Fibroblast of lung (primary cell): Measurements from ENCODE around the gene RNGTT. TPM values are rescaled to one million over a fixed set of nuclear protein-coding genes. Genes with fewer than 3 reads are reported as not detected.

ENCODE experiments used
- DNase-seq, 2 donors: peaks; one replicate each; pipeline versions ENCODE4 v3.0.0 to v3.0.0-alpha.2; 2010; ENCODE audit warnings: low read depth in 2 of 2
- H2AFZ ChIP-seq: 2 replicates; pipeline ENCODE4 v1.5.1; 2012; ENCODE audit warnings: low read length, control low read depth, inconsistent platforms
- H3K27ac ChIP-seq: 2 replicates; pipeline ENCODE4 v1.5.1; 2011; ENCODE audit warnings: low read length, control low read depth; ENCODE audit not compliant: insufficient read depth
- H3K27me3 ChIP-seq: 2 replicates; pipeline ENCODE4 v1.5.1; 2011; ENCODE audit warnings: mild to moderate bottlenecking, low read length; ENCODE audit not compliant: control insufficient read depth, insufficient read depth
- H3K36me3 ChIP-seq: 2 replicates; pipeline ENCODE4 v1.5.1; 2011; ENCODE audit warnings: low read length; ENCODE audit not compliant: control insufficient read depth, insufficient read depth
- H3K4me1 ChIP-seq: 2 replicates; pipeline ENCODE4 v1.5.1; 2011; ENCODE audit warnings: low read length; ENCODE audit not compliant: control insufficient read depth, insufficient read depth; ENCODE audit errors: extremely low read depth
- H3K4me2 ChIP-seq: 2 replicates; pipeline ENCODE4 v1.5.1; 2011; ENCODE audit warnings: low read length, control low read depth; ENCODE audit not compliant: insufficient read depth; ENCODE audit errors: extremely low read depth
- H3K4me3 ChIP-seq, 4 experiments: fragments of 200-600 bp in 1 of 4; sonication (generic) in 1 of 4; replicated peaks in 1 of 4; 2 replicates each; pipeline ENCODE4 v1.5.1; 2011 to 2016; ENCODE audit warnings: low read length in 4 of 4, low read depth in 3 of 4, mild to moderate bottlenecking in 3 of 4, control low read depth in 2 of 4, inconsistent platforms in 1 of 4, mixed read lengths in 1 of 4; ENCODE audit not compliant: insufficient read depth in 1 of 4; ENCODE audit errors: control extremely low read depth in 1 of 4
- H3K79me2 ChIP-seq: 2 replicates; pipeline ENCODE4 v1.5.1; 2012; ENCODE audit warnings: mild to moderate bottlenecking, low read length, inconsistent platforms; ENCODE audit not compliant: control insufficient read depth, insufficient read depth
- H3K9ac ChIP-seq: 2 replicates; pipeline ENCODE4 v1.5.1; 2011; ENCODE audit warnings: mild to moderate bottlenecking, low read length, control low read depth; ENCODE audit not compliant: insufficient read depth
- H3K9me3 ChIP-seq: 2 replicates; pipeline ENCODE4 v1.5.1; 2012; ENCODE audit warnings: low read depth, low read length; ENCODE audit not compliant: control insufficient read depth, insufficient read depth
- H4K20me1 ChIP-seq: 2 replicates; pipeline ENCODE4 v1.5.1; 2011; ENCODE audit warnings: low read length; ENCODE audit not compliant: control insufficient read depth, insufficient read depth; ENCODE audit errors: extremely low read depth
- CTCF ChIP-seq, 2 donors: IDR thresholded peaks in 1 of 2; conservative IDR thresholded peaks in 1 of 2; 1 replicate in 1 of 2; 2 replicates in 1 of 2; pipeline ENCODE4 v1.5.1; 2011 to 2012; ENCODE audit warnings: low read length in 2 of 2, control low read depth in 1 of 2, inconsistent platforms in 1 of 2, low read depth in 1 of 2, mild to moderate bottlenecking in 1 of 2
- EZH2 ChIP-seq: IDR thresholded peaks from 2 replicates; pipeline ENCODE4 v1.5.1; 2012; ENCODE audit warnings: low read length, control low read depth, mild to moderate bottlenecking; ENCODE audit errors: missing control alignments
- polyA plus RNA-seq, 2 donors: library from polyadenylated mRNA; depleted of rRNA in 1 of 2; stranded (reverse) in 1 of 2; unstranded in 1 of 2; fragments of >200 nt; gene quantifications; 2 replicates each; pipeline ENCODE4 v1.2.1, GENCODE V29; 2011 to 2012; ENCODE audit warnings: missing spikeins in 1 of 2
- total RNA-seq: library from RNA; depleted of rRNA; stranded (reverse); fragments of >200 nt; gene quantifications from 2 replicates; pipeline ENCODE4 v1.2.1, GENCODE V29; 2014

The RNGTT gene
- total and polyA plus RNA-seq, 2 donors (not counting 1 experiment from before 2014, with no cell fraction given), result 10.7 to 12.7 TPM

GRCh38 chr6:88760091-88760490 is 203.3 kb downstream of the RNGTT start:
- no peaks in the 10 kb centered on the region for H3K79me2 ChIP-seq
- H3K9me3 ChIP-seq, result no peaks in the 10 kb centered on the region
- no peak overlapping the region for H3K4me2 ChIP-seq
- H4K20me1 ChIP-seq, result no peaks in the 10 kb centered on the region
- TF ChIP-seq EZH2 (no peak), CTCF (conservative IDR thresholded peaks at IDR 0.05 in 1 of 2, IDR thresholded peaks at IDR 0.05 in 1 of 2; ENCODE audit: low read depth in 1 of 2, low read length in 2 of 2) (no peak)
- H3K27me3 ChIP-seq, result no peaks in the 10 kb centered on the region
- no peaks in the 10 kb centered on the region for H3K36me3 ChIP-seq
- no peaks in the 10 kb centered on the region for H3K4me1 ChIP-seq
- no peak overlapping the region for H3K4me3 ChIP-seq
- H2AFZ ChIP-seq, result no peak overlapping the region
- DNase-seq, result no peak
- H3K9ac ChIP-seq, result no peak overlapping the region
- H3K27ac ChIP-seq, result no peak overlapping the region

GRCh38 chr6:88750936-88751335 is 212.5 kb downstream of the RNGTT start:
- no peak for TF ChIP-seq EZH2
- no peak for TF ChIP-seq CTCF (conservative IDR thresholded peaks at IDR 0.05 in 1 of 2, IDR thresholded peaks at IDR 0.05 in 1 of 2; ENCODE audit: low read depth in 1 of 2, low read length in 2 of 2)
- no peak for DNase-seq
- Histone ChIP-seq H3K9ac (no peak overlapping the region), H3K27me3 (no peaks in the 10 kb centered on the region), H2AFZ (no peak overlapping the region), H3K4me3 (no peak overlapping the region), H3K27ac (no peak overlapping the region), H3K4me1 (no peaks in the 10 kb centered on the region), H3K9me3 (no peaks in the 10 kb centered on the region), H3K79me2 (no peaks in the 10 kb centered on the region), H4K20me1 (no peaks in the 10 kb centered on the region), H3K4me2 (no peak overlapping the region), H3K36me3 (no peaks in the 10 kb centered on the region)

GRCh38 chr6:88749849-88750248 is 213.6 kb downstream of the RNGTT start:
- Histone ChIP-seq H3K4me2 (no peak overlapping the region), H3K27me3 (no peaks in the 10 kb centered on the region), H4K20me1 (no peaks in the 10 kb centered on the region), H3K79me2 (no peaks in the 10 kb centered on the region), H2AFZ (no peak overlapping the region), H3K27ac (no peak overlapping the region), H3K36me3 (no peaks in the 10 kb centered on the region), H3K4me1 (no peaks in the 10 kb centered on the region), H3K9me3 (no peaks in the 10 kb centered on the region), H3K4me3 (no peak overlapping the region), H3K9ac (no peak overlapping the region)
- no peak for DNase-seq
- TF ChIP-seq EZH2 (no peak), CTCF (conservative IDR thresholded peaks at IDR 0.05 in 1 of 2, IDR thresholded peaks at IDR 0.05 in 1 of 2; ENCODE audit: low read depth in 1 of 2, low read length in 2 of 2) (no peak)
